T-helper 2 cell treated with Interferon-gamma antibody and Interleukin-4, amounts not matched to agents 100 ng/mL and 5 ng/mL, for 36 hours (primary cell): Measurements from ENCODE around the gene C20orf204. TPM values are rescaled to one million over a fixed set of nuclear protein-coding genes. Genes with fewer than 3 reads are reported as not detected.

Experiments
- intact Hi-C: fragments of 100-400 bp; cut with micrococcal nuclease; formaldehyde crosslinking; loops from one replicate; pipeline ENCODE4 v1.15.1; 2023
- total RNA-seq: library from RNA; stranded (reverse); gene quantifications from 2 replicates; pipeline ENCODE4 v1.2.3, GENCODE V29; 2022

The C20orf204 gene
- total RNA-seq, 1 donor from 2014 or later, result 4.9 TPM

DNA sequence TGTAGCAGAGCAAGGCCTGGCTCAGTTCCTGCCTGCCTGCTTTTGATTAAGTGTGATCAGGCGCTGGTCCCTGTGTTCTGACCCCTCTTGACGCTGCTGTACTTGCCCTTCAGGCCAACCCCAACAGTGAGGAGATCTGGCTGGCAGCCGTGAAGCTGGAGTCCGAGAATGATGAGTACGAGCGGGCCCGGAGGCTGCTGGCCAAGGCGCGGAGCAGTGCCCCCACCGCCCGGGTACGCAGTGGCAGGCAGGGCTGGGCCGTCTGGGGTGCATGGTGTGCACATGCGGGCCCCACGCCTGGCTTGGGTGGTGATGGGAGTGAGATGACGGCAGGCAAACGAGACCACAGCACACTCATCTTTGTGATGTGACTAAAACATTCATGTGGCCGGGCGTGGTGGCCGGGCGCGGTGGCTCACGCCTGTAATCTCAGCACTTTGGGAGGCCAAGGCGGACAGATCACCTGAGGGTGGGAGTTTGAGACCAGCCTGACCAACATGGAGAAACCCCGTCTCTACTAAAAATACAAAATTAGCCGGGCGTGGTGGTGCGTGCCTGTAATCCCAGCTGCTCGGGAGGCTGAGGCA, 10.1 kb upstream of the C20orf204 start:
- intact Hi-C loops, result no loop called here

DNA sequence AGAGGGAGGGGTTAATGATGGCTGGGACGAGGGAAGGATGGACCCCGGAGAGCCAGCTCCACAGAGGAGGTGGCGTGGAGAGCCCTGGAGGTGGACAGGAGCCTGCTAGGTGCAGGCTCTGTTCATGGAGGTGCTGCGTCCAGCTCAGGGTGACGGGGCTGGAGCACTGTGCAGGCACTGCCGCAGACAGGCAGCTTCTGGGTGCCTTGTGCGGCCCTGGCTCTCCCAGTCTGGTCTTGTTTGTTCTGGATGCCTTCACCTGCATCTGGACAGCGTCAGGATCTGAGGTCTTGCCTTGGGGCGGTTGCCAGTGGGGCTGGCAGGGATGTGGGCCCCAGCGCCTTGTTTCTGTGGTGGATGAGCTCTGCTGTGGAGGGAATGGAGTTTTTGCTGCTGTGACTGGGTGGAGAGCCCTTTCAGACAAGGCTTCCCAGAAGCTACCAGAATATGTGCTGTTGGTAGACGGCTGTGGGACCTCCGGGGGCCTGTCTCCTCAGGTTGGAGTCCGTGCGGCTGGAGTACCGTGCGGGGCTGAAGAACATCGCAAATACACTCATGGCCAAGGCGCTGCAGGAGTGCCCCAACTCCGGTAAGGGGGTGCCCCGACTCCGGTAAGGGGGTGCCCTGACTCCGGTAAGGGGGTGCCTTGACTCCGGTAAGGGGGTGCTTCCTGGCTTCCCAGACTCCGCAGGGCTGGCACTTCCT, 7.8 kb upstream of the C20orf204 start:
- intact Hi-C loops, result no loop called here

DNA sequence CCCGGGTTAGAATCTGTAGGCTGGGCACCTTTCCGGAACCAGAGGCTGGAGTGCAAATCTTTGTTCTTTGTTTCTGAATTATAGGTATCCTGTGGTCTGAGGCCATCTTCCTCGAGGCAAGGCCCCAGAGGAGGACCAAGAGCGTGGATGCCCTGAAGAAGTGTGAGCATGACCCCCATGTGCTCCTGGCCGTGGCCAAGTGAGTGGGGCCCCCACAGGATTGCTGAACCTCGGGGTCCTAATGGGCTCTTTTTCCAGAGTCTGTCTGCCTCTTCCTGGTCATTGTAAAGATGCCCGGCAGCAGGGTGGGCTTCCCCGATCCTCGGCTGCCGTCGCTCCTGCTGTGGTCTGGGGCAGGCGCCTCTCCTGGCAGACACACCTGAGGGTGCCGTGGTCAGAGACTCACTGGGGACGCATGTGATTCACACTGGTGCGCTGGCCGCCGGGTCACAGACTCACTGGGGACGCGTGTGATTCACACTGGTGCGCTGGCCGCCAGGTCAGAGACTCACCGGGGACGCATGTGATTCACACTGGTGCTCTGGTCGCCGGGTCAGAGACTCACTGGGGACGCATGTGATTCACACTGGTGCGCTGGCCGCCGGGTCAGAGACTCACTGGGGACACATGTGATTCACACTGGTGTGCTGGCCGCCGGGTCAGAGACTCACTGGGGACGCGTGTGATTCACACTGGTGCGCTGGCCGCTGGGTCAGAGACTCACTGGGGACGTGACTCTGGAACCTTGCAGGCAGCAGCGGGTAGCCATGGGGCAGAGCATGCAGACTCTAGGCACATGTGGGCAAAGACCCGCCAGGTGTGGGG, 6.5 kb upstream of the C20orf204 start:
- intact Hi-C loops, result no loop called here

DNA sequence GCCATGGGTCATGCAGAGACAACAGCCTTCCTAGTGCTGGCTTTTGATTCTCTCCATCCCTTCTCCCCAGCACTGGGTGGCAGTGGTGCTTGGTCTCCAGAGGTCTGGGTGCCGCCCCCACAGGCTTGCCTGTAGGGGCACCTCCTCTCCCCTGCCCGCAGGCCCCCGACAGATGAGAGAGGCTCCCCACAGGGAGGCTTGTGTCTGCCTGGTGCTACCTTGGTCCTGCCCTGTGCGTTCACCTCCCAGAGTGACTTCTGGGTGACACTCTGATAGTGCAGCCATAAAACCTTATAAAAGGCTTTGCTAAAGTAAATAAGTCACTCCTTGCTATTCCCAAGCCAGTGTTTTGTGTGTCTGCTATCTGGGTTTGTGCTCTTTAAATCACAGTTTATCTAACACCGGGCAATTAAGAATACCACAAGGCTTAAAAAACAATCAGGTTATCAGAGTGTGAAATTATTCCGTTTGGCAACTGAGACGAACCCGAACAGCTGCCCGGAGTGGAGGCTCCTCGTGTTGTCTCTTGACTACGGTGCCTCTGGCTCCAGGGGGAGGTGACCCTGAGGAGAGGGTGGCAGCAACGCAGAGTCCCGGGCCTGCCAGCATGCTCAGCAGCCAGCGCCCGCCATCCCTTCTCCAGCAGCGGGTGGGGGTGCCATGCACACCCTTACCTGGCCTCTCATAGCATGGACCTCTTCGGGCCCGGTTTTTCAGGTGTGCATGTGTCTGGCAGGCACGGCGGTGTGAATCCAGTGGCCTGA, 5.4 kb upstream of the C20orf204 start:
- intact Hi-C loops, result no loop called here

DNA sequence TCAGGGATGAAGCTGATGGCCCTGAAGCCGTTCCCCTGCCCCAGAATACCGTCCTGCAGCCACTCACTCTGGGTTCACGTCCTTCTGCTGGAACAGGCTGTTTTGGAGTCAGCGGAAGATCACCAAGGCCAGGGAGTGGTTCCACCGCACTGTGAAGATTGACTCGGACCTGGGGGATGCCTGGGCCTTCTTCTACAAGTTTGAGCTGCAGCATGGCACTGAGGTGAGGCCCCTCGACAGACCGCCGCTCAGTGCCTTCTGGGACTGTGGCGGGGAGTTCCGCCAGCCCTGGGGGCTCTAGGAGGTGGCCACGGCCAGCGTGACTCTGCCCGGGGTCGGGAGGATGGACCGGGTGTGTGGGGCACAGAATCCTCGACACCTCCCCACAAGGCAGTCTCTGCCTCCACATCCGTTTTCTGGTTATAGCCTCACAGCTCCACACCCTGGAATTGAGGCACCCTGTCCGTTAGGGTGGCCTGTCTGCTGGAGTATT, 4.1 kb upstream of the C20orf204 start:
- intact Hi-C loops, result no loop called here

DNA sequence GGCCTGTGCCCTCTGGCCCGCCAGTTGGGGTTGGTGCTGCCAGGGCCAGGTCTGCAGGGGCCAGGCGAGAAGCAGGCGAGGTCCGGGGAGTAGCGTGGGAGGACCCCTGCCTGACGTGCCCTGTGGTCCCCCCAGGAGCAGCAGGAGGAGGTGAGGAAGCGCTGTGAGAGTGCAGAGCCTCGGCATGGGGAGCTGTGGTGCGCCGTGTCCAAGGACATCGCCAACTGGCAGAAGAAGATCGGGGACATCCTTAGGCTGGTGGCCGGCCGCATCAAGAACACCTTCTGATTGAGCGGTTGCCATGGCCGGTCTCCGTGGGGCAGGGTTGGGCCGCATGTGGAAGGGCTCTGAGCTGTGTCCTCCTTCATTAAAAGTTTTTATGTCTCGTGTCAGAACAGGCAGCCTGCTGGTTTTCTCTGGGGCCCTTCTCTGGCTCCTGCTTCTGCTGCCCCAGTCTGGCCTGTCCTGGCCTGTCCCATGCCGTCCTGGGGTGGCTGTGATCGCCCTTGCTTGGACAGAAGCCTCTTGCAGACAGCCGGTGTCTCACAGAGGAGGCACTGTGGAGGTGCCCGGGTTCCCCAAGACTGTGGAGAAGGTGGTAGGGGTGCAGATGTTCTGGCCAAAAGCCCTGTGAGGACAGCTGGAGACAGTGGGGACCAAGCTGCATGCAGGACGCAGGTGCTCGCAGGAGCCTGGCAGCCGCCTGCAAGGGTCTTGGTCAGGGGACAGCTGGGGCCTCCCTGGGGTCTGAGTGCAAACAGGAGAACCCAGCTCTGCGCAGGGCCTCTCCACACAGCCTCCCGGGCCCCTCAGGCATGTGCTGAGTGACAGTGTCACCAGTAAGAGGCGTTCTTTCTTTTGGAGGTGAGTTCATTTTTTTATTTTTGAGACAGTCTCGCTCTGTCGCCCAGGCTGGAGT, 3.0 kb upstream of the C20orf204 start:
- intact Hi-C loops, result no loop called here

DNA sequence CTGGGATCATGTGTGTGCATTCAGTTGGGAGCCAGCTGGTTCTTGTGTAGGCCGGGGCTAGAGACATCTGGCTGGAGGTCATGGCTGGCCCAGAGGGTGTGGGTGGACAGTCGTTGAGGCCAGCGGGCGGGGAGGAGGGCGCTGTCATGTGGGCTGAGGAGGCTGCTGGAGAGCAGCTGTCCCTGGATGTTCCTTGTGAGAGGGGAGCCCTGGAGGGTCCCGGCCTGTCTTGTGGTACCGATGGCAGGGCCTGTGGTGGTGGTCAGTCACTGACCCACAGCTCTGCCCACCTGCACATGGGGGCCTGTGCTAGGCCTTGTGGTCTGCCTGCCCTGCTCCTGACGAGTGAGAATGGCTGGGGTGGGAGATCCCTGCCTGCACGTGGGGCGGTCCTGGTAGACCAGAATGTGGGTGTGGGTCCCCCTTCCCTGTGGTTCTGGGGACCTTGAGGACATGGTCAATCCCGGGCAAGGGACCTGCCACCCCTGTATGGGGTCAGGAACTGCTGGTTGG, 1.9 kb upstream of the C20orf204 start:
- intact Hi-C loops, result no loop called here

DNA sequence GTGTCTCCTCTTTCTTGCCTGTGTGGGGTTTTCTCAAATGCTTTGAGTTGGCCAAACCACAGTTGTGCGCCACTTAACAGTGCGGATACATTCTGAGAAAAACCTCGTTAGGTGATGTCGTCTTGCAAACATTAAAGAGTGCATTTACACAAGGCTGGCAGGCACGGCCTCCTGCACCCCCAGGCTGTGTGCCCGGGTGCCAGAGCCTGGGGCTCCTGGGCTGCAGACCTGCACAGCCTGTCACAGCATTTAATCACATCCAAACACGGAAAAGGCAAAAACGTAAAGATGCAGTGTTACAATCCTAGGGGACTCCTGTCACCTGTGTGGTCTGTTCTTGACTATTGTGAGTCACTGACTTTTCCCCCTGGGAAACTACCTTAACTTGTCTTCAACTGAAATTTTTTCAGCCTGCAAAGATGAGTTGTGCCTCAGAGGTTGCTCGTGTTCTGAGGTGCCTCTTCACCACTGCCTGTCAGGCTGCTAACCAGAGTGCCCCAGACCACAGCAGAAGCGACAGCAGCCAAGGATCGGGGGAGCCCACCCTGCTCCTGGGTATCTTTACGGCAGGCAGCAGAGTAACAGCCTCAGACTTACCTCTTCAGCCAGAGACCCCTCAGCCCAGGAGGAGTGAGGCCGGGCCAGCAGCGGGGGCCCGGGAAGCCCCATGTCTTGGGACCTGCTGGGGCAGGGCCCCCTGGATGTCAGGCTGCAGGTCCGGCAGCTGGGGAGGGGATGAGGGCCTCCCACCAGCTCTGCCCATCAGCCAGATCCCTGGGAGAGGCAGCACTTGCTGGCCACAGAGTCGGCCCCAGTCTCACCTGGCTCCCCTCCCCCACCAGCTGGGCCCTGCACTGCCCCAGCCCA, 683 bp upstream of the C20orf204 start:
- intact Hi-C loops, result loop anchor here (5.0 kb wide), 1 partner anchor 42 kb away; the partner anchor contains the start of gene RGS19

DNA sequence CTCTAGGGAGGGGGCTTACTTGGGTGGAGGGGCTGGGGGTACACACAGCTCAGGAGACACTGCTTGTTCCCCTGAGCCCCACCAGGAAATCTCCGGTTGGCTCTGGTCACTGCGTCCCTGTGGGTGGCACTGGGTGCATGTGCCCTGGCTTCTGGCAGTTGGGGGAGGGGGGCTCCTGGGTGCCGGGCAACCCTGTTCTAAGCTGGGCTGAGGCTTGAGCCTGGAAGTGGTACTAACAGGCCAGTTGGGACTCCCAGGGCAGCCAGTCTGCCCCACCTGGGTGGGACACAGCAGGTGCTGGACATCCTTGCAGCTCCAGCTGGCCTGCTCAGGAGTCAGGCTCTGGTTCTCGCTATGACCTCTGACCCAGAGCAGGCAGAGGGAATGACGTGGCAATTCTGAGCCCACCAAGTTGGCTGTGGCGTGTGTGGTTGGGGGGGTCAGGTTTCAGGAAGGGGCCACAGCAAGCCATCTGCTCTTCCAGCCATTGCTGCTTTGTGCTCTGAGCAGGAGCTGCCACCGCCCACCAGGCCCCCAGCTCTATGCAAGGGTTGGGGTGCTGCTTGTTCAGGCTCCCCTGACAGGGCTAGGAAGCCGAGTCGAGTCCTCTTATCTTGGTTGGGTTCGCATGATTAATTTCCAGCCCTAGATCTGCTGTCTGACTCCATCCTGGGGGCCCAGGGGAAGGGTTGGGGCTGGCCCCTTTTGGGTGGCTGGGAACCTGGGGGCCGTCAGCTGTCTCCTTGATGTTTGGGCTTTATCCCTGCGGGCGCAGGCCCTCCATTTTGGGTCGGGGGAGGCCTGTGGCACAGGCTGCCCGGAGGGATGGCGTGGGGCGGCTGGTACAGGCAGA, 590 bp downstream of the C20orf204 start:
- intact Hi-C loops, result loop anchor here (5.0 kb wide), 1 partner anchor 41 kb away; the partner anchor contains the start of gene RGS19

DNA sequence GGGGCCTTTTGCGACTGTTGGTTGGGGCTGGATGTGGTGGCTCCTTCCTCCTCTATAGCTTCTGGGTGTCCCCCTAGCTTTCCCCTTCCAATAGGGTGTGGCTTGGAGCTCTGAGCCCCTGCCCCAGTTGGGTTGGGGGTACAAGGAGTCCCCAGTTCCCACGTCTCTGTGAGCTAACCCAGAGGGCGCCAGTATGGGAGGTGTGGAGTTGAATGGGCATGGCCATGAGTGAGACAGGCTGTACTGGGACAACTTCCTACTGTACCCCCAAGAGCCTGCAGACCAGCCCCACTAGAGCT, 1.2 kb downstream of the C20orf204 start:
- intact Hi-C loops, result loop anchor here (5.0 kb wide), 1 partner anchor 40 kb away; the partner anchor contains the start of gene RGS19

DNA sequence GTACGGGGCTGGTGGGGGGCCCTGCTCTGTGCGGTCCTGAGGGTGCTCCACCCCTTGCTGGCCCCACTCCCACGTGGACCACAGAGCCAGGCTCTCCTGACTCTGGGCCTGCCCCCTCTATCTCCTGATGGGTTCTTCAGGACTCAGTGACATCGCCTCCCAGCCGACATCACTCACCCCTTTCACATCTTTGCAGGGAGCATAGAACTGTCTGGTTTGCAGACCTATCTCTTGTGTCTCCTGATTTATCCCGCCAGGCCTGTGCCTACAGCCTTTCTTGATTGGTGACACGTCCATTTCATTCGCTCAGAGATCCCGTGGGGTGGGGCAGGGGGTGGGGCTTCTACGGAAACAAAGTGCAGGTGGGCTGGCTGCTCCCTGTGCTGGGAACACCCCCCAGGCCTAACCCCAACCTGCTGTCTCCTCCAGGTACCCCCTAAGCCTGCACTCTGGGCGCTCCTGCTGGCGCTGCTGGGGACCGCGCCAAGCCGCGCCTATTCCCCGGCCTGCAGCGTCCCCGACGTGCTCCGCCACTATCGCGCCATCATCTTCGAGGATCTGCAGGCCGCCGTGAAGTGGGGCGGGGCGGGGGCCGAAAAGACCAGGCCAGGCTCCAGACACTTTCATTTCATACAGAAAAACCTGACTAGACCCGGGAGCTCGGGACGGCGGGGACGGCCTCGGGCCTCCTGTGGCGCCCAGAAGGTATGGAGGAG, 1.7 kb downstream of the C20orf204 start:
- intact Hi-C loops, result loop anchor here (1.0 to 5.0 kb wide), 5 partner anchors 12 to 83 kb away; partner anchors contain the start of genes RGS19 and SOX18

DNA sequence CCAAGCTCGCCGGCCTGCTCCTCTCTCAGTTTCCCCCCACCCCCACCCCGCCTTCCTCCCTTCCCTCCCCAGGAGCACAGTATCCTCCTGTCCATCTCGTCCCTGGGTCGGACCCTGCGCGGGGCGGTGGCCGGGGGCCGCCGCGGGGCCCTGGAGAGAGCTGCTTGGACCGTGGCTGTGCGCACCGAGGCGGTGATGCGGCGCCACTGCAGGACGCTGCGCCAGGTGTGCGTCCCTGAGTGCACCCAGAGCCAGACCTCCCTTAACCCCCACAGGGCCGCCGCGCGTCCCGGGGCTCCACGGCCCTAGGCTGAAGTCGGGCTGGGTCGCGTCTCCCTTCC, 2.2 kb downstream of the C20orf204 start:
- intact Hi-C loops, result loop anchor here (1.0 to 5.0 kb wide), 5 partner anchors 11 to 83 kb away; partner anchors contain the start of genes RGS19 and SOX18

DNA sequence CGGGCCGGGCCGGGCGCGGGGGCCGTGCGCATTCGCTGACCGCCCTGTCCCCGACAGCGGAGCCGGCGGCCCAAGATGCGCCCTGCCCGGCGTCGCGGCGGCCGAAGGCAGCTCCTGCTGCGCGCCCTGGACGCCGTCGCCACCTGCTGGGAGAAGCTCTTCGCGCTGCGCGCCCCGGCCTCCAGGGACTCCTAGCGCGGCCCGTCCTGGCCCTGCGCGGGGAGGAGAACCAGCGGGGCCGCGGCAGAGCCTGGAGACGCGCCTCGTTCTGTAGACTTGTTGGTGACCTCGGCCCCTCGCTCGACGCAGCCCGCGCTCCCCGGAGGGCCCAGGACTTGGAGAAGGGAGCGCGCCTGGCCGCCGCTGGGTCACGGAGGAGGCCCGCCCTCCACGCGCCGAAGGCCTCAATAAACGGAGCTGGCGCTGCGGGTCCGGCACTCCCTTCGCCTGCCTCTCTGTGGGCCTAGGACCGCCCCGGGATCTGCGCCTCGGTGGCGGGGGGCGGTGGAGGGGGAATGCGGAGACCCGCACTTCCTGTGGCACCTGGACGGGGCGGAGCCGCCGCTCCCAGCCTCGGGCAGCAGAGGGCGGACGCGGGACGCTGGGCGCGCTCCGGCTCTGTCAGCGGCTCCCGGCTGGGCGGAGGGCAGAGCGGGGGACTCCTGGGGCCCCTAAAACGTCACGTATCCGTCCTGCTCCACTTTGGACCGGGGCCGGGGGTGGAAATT, 2.7 kb downstream of the C20orf204 start:
- intact Hi-C loops, result loop anchor here (1.0 to 5.0 kb wide), 5 partner anchors 11 to 82 kb away; partner anchors contain the start of genes RGS19 and SOX18

DNA sequence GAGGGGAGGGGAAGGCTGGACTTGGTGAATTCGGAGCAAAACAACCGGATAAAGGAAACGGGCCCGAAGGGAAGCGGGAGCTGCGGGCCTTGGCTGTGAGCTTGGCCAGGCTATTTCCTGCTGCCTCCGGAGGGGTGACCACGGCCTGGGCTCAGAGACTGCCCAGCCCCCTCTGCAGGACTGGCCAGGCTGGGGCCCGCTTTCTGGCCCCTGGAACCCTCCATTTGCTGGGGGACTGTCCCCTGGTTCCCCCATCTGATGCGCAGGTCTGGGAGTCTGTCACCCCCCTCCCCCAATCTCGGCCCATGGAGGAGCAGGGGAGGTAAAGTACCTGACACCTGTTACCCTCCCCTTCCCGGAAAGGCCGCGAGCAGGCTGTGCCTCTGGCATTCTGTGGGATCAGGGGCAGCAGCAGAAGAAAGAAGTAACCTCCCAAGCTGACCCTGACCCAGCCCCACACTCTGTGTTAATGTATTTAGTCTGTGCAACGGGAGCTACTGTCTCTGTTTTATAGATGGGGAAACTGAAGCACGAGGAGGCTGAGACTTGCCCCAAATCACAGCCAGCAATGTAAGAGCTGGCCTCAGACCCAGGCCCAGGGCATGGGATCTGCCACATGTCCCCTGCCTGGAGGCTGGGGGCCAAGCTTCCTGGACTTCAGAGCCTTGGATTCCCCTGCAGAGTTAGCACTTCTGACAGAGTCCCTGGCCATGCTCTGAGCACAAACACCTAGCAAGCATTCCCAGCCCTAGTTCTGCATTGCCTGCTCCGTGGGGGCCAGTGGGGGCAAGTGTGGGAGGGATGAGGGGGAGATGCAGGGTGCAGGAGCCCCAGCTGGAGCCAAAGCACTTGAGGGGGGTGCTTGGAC, 3.5 kb downstream of the C20orf204 start:
- intact Hi-C loops, result loop anchor here (2.0 to 5.0 kb wide), 3 partner anchors 17 to 81 kb away; partner anchors contain the start of gene RGS19

DNA sequence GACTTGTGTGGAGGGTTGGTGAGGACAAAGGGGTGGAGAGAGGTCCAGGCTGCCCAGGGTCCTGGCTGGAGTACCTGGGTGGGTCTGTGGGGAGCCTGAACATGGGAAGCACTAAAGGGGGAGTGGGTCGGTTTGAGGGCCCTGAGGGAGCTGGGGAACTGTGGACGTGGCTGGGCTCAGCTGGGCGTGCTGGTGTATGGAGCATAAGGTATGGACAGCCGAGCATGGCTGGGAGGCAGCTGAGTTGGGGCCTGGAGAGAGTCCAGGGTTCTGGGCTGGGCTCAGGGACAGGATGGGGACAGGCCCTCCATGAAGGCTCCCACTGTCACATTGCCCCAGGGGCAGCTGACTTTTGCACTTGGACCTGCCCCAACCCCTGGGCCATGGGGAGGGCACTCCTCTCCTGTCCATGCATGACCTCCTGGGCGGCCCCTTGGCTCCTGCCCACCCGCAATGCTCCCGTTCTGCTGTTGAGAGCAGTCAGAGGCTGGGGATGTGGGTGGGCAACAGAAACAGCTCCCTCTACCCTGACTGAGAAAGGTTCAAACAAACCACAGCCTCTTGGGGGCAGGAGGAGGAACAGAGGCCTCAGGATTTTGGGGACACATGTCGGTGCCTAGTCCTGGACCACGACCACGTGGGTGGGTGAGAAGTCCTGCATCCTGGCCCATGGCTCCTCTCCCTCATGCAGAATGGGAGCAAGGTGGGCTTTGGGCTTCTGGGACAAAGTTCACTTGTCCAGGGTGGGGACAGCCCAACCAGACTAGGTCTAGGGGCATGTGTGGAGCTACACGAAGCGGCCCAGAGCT, 4.5 kb downstream of the C20orf204 start:
- intact Hi-C loops, result no loop called here
